Breast epithelium (tissue), 4 donors: Measurements from ENCODE around the gene FNBP1. TPM values are rescaled to one million over a fixed set of nuclear protein-coding genes. Genes with fewer than 3 reads are reported as not detected.
"Not testable (repeated sequence)": the region's sequence is repeated elsewhere in the genome, so short reads cannot be mapped to it uniquely, and the experiment has no call there.

Experiments
- DNase-seq, 2 donors: peaks; one replicate each; pipeline ENCODE4 v3.0.0-alpha.2; 2019; ENCODE audit warnings: low spot score in 2 of 2
- H3K27ac ChIP-seq, 2 donors: fragments of 200-600 bp; sonication (generic) in 1 of 2; one replicate each; pipeline ENCODE4 v1.5.1; 2016 to 2019; ENCODE audit warnings: mild to moderate bottlenecking in 1 of 2
- H3K27me3 ChIP-seq, 2 donors: fragments of 200-600 bp; sonication (generic) in 1 of 2; one replicate each; pipeline versions ENCODE4 v1.5.1 to v1.6.0; 2017 to 2019; ENCODE audit warnings: control low read depth in 1 of 2, mild to moderate bottlenecking in 1 of 2
- H3K36me3 ChIP-seq: fragments of 200-600 bp; one replicate; pipeline ENCODE4 v1.5.1; 2019
- H3K4me1 ChIP-seq, 2 donors: fragments of 200-600 bp; sonication (generic); one replicate each; pipeline ENCODE4 v1.5.1; 2016 to 2019; ENCODE audit warnings: control low read depth in 1 of 2
- H3K4me3 ChIP-seq, 3 donors: fragments of 200-600 bp; sonication (generic); 1 replicate in 2 of 3; 2 replicates in 1 of 3; pipeline ENCODE4 v1.5.1; 2016 to 2019; ENCODE audit warnings: mild to moderate bottlenecking in 3 of 3, moderate library complexity in 2 of 3
- H3K9me3 ChIP-seq, 2 donors: fragments of 200-600 bp; sonication (generic) in 1 of 2; one replicate each; pipeline ENCODE4 v1.5.1; 2016 to 2019; ENCODE audit warnings: control low read depth in 1 of 2
- CTCF ChIP-seq, 3 donors: fragments of 450-650 bp; IDR thresholded peaks; one replicate each; pipeline ENCODE4 v1.5.1; 2016 to 2017; ENCODE audit warnings: antibody characterized with exemption in 3 of 3, mild to moderate bottlenecking in 3 of 3, moderate library complexity in 3 of 3
- POLR2A ChIP-seq: fragments of 450-650 bp; IDR thresholded peaks from one replicate; pipeline ENCODE4 v1.6.1; 2016; ENCODE audit warnings: antibody characterized with exemption, mild to moderate bottlenecking, moderate library complexity
- POLR2AphosphoS5 ChIP-seq, 3 donors: sonication (generic); formaldehyde crosslinking; IDR thresholded peaks; one replicate each; pipeline ENCODE4 v1.6.1; 2017; ENCODE audit warnings: antibody characterized with exemption in 3 of 3
- intact Hi-C: fragments of 100-400 bp; cut with DNase I; formaldehyde crosslinking; loops from one replicate; pipeline ENCODE4 v1.15.1; 2023; ENCODE audit warnings: low total_unique reads
- total RNA-seq, 3 donors: library from RNA; depleted of rRNA; stranded (reverse); fragments of >200 nt; gene quantifications; one replicate each; pipeline ENCODE4 v1.1.0, GENCODE V29; 2016

FNBP1 gene
- total RNA-seq, 3 donors from 2014 or later = 31.3 to 49.8 (median 41.9) TPM

- Histone ChIP-seq H3K36me3 (no peaks in the 10 kb centered on the region), H3K9me3 (no peaks in the 10 kb centered on the region), H3K27me3 (no peaks in the 10 kb centered on the region), H3K27ac (peak overlapping the region in 1 of 2 donors; percentile 57), H3K4me1 (no peaks in the 10 kb centered on the region), H3K4me3 (no peak overlapping the region)
- TF ChIP-seq POLR2A (no peak), CTCF (IDR thresholded peaks at IDR 0.05) (no peak), POLR2AphosphoS5 (IDR thresholded peaks at IDR 0.05) (no peak)
- no peak for DNase-seq
- intact Hi-C loops = no loop called here
Measured at GRCh38 chr9:129983891-129984290, 59.1 kb downstream of the FNBP1 start.

- Histone ChIP-seq H3K36me3 (no peaks in the 10 kb centered on the region), H3K9me3 (no peaks in the 10 kb centered on the region), H3K27me3 (no peaks in the 10 kb centered on the region), H3K4me1 (no peaks in the 10 kb centered on the region), H3K4me3 (no peak overlapping the region), H3K27ac (peak overlapping the region in 1 of 2 donors; percentile 33)
- intact Hi-C loops = no loop called here
- TF ChIP-seq POLR2AphosphoS5 (IDR thresholded peaks at IDR 0.05) = no peak
- no peak for TF ChIP-seq POLR2A
- no peak for TF ChIP-seq CTCF (IDR thresholded peaks at IDR 0.05)
- no peak for DNase-seq
Measured at GRCh38 chr9:129981180-129981907, 61.6 kb downstream of the FNBP1 start.

GRCh38 chr9:129980224-129980623, 62.8 kb downstream of the FNBP1 start:
- intact Hi-C loops, H3K36me3 ChIP-seq, H3K9me3 ChIP-seq, H3K4me3 ChIP-seq, H3K27me3 ChIP-seq, H3K27ac ChIP-seq, DNase-seq, H3K4me1 ChIP-seq: not testable (repeated sequence)

DNA sequence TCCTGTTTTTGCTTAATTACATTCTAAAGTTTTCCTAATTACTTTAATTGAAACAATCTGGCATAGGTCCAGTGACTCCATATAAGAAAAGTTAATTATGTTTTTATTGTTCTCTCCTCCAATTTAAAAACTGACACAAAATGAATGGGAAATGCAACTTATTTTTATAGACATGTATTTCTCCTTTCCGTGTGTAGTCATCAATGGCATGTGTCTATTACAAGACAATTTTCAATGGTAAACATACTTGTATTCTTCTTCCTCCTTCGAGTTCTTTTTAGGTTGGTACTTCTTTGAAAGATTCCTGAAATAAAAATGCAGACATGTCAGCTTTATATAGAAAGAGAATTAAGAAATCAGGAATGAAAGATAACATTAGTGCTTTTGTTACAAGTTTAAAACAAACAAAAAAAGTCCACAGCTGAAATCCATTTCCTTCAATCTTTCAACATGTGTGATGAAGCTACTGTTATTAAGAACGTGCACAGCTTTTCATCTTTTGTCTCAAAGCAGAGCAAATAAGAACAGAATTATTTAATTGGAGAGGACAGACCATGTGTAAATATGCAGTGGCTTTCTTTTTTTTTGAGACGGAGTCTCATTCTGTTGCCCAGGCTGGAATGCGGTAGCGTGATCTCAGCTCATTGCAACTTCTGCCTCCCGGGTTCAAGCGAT, 63.8 kb downstream of the FNBP1 start:
- Histone ChIP-seq H3K4me3 (no peak overlapping the region), H3K27me3 (no peaks in the 10 kb centered on the region), H3K36me3 (no peaks in the 10 kb centered on the region), H3K27ac (no peak overlapping the region), H3K4me1 (no peaks in the 10 kb centered on the region), H3K9me3 (no peaks in the 10 kb centered on the region)
- no peak for TF ChIP-seq POLR2AphosphoS5 (IDR thresholded peaks at IDR 0.05)
- TF ChIP-seq POLR2A = no peak
- TF ChIP-seq CTCF (IDR thresholded peaks at IDR 0.05) = no peak
- DNase-seq = no peak
- intact Hi-C loops = no loop called here

DNA sequence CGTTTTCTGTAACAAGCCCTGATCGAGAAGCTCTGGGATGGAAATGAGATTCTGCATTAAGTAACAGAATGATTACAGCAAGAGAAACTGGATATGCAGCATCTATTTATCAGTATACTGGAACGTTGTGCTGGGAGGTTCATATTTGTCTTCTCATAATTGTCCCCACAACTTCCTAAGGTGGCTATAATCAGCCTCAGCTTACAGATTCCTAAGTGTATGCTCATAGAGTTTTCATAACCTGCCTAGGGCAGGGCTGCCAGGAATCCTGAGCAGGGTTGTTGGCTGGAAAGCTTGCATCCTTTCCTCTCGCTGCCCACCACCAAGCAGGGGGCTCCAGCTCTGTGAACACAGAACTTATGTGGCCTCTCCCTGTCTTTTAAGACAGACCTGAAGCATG, 70.2 kb downstream of the FNBP1 start:
- Histone ChIP-seq H3K27ac (no peak overlapping the region), H3K4me1 (no peaks in the 10 kb centered on the region), H3K36me3 (no peaks in the 10 kb centered on the region), H3K27me3 (no peaks in the 10 kb centered on the region), H3K9me3 (no peaks in the 10 kb centered on the region), H3K4me3 (no peak overlapping the region)
- intact Hi-C loops = no loop called here
- DNase-seq = no peak
- TF ChIP-seq POLR2AphosphoS5 (IDR thresholded peaks at IDR 0.05) = no peak
